HepG2 (cell line): Measurements from ENCODE around the gene NKD1. TPM values are rescaled to one million over a fixed set of nuclear protein-coding genes. Genes with fewer than 3 reads are reported as not detected.

ENCODE experiments used
- CEBPG ChIP-seq: IDR thresholded peaks from 2 replicates; pipeline ENCODE4 v1.6.1; 2016
- FOXA3 ChIP-seq: IDR thresholded peaks from 2 replicates; pipeline ENCODE4 v1.6.1; 2016; ENCODE audit warnings: missing genetic modification reagents, missing compliant biosample characterization
- FOXO4 ChIP-seq: sonication (generic); formaldehyde crosslinking; conservative IDR thresholded peaks from 2 replicates; pipeline ENCODE4 v1.8.1; 2023; ENCODE audit warnings: missing genetic modification reagents
- GTF3A ChIP-seq: sonication (generic); formaldehyde crosslinking; conservative IDR thresholded peaks from 2 replicates; pipeline ENCODE4 v1.4.0; 2020; ENCODE audit warnings: mild to moderate bottlenecking, missing genetic modification reagents
- HMG20A ChIP-seq: IDR thresholded peaks from 2 replicates; pipeline ENCODE4 v1.6.1; 2016; ENCODE audit warnings: borderline replicate concordance
- HMGXB4 ChIP-seq, 2 experiments: sonication (generic) in 1 of 2; formaldehyde crosslinking in 1 of 2; IDR thresholded peaks; 2 replicates each; pipeline versions ENCODE4 v1.4.0 to v1.6.1; 2018 to 2020; ENCODE audit warnings: missing genetic modification reagents in 2 of 2, borderline replicate concordance in 1 of 2, low read depth in 1 of 2, mild to moderate bottlenecking in 1 of 2, missing biosample characterization in 1 of 2
- HOXA7 ChIP-seq: sonication (generic); formaldehyde crosslinking; IDR thresholded peaks from 2 replicates; pipeline ENCODE4 v1.8.1; 2022; ENCODE audit warnings: mild to moderate bottlenecking, missing genetic modification reagents, moderate library complexity
- POLR2AphosphoS5 ChIP-seq: IDR thresholded peaks from 2 replicates; pipeline ENCODE4 v1.6.1; 2012; ENCODE audit warnings: low read depth, low read length
- RELA ChIP-seq: sonication (generic); formaldehyde crosslinking; IDR thresholded peaks from 2 replicates; pipeline ENCODE4 v1.4.0; 2020; ENCODE audit warnings: missing genetic modification reagents
- SKIL ChIP-seq: sonication (generic); formaldehyde crosslinking; IDR thresholded peaks from 2 replicates; pipeline ENCODE4 v1.8.0; 2022; ENCODE audit warnings: missing genetic modification reagents, mild to moderate bottlenecking, moderate library complexity, borderline replicate concordance
- THAP9 ChIP-seq: sonication (generic); formaldehyde crosslinking; IDR thresholded peaks from 2 replicates; pipeline ENCODE4; 2020; ENCODE audit warnings: missing genetic modification reagents, mild to moderate bottlenecking, borderline replicate concordance
- ZFY ChIP-seq: sonication (generic); formaldehyde crosslinking; IDR thresholded peaks from 2 replicates; pipeline ENCODE4 v1.4.0; 2020; ENCODE audit warnings: missing genetic modification reagents
- ZNF17 ChIP-seq: sonication (generic); formaldehyde crosslinking; IDR thresholded peaks from 2 replicates; pipeline ENCODE4 v1.5.0; 2020; ENCODE audit warnings: mild to moderate bottlenecking, missing genetic modification reagents
- ZNF414 ChIP-seq: sonication (generic); formaldehyde crosslinking; IDR thresholded peaks from 2 replicates; pipeline ENCODE4 v1.5.0; 2020; ENCODE audit warnings: missing genetic modification reagents
- ZNF501 ChIP-seq: sonication (generic); formaldehyde crosslinking; IDR thresholded peaks from 2 replicates; pipeline ENCODE4 v1.5.1; 2020; ENCODE audit warnings: mild to moderate bottlenecking, moderate library complexity, missing genetic modification reagents
- ZNF775 ChIP-seq: sonication (generic); formaldehyde crosslinking; IDR thresholded peaks from 2 replicates; pipeline ENCODE4 v1.4.0; 2020; ENCODE audit warnings: missing genetic modification reagents, mild to moderate bottlenecking, moderate library complexity, borderline replicate concordance
- polyA plus RNA-seq, 8 experiments: library from polyadenylated mRNA; depleted of rRNA in 3 of 8; stranded (reverse) in 7 of 8; unstranded in 1 of 8; fragments of >200 nt; fragmentation: Illumina TruSeq in 4 of 8; extraction: Trizol in 4 of 8; gene quantifications; 2 replicates each; pipeline versions ENCODE4 v1.2.1 to v1.2.3, GENCODE V29; 2011 to 2016; ENCODE audit warnings: low read depth in 4 of 8, missing spikeins in 1 of 8, mixed read lengths in 1 of 8; ENCODE audit not compliant: insufficient read depth in 1 of 8
- total RNA-seq, 5 experiments: library from RNA; depleted of rRNA; stranded (reverse); fragments of >200 nt; fragmentation: Illumina TruSeq; extraction: Trizol; gene quantifications; 2 replicates each; pipeline ENCODE4 v1.2.3, GENCODE V29; 2016; ENCODE audit warnings: low read depth in 1 of 5
- TF ChIP-seq, protein P1 (sequence below): sonication (generic); formaldehyde crosslinking; IDR thresholded peaks from 2 replicates; pipeline ENCODE4 v1.4.0; 2020; ENCODE audit warnings: missing genetic modification reagents
- TF ChIP-seq, protein P2 (sequence below): sonication (generic); formaldehyde crosslinking; IDR thresholded peaks from 2 replicates; pipeline ENCODE4 v1.5.1; 2020; ENCODE audit warnings: mild to moderate bottlenecking, missing genetic modification reagents, moderate library complexity

NKD1 gene
- total and polyA plus RNA-seq, 2 of the 13 experiments (the other 11 are each of a cell fraction or from before 2014, with no cell fraction given), result 70.4 to 121 TPM

- TF ChIP-seq HMGXB4 (CRISPR knock-in tag; IDR thresholded peaks at IDR 0.05; ENCODE audit: borderline replicate concordance in 1 of 2, low read depth in 1 of 2) (no peak), THAP9 (CRISPR knock-in tag) (no peak), FOXO4 (CRISPR knock-in tag) (no peak), ZNF775 (CRISPR knock-in tag) (no peak), RELA (CRISPR knock-in tag) (no peak), ZNF17 (CRISPR knock-in tag) (no peak), POLR2AphosphoS5 (0 out of 2 replicates have a peak, but pooled peaks have one; percentile 6), HMG20A (no peak), HOXA7 (no peak), GTF3A (CRISPR knock-in tag) (no peak), ZFY (no peak), CEBPG (CRISPR knock-in tag) (no peak), ZNF414 (CRISPR knock-in tag) (no peak), SKIL (CRISPR knock-in tag) (no peak), FOXA3 (CRISPR knock-in tag) (0 out of 2 replicates have a peak, but pooled peaks have one; percentile 8), ZNF501 (no peak)
- TF ChIP-seq, protein P1, sequence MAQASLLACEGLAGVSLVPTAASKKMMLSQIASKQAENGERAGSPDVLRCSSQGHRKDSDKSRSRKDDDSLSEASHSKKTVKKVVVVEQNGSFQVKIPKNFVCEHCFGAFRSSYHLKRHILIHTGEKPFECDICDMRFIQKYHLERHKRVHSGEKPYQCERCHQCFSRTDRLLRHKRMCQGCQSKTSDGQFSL (CRISPR knock-in tag), result no peak
- TF ChIP-seq, protein P2, sequence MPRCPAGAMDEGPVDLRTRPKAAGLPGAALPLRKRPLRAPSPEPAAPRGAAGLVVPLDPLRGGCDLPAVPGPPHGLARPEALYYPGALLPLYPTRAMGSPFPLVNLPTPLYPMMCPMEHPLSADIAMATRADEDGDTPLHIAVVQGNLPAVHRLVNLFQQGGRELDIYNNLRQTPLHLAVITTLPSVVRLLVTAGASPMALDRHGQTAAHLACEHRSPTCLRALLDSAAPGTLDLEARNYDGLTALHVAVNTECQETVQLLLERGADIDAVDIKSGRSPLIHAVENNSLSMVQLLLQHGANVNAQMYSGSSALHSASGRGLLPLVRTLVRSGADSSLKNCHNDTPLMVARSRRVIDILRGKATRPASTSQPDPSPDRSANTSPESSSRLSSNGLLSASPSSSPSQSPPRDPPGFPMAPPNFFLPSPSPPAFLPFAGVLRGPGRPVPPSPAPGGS (CRISPR knock-in tag), result no peak
These were observed 64.0 kb downstream of the NKD1 start (continued) for GRCh38 chr16:50611995-50612848.
